ENCODE measurements around the gene ACTR1A.

DNA sequence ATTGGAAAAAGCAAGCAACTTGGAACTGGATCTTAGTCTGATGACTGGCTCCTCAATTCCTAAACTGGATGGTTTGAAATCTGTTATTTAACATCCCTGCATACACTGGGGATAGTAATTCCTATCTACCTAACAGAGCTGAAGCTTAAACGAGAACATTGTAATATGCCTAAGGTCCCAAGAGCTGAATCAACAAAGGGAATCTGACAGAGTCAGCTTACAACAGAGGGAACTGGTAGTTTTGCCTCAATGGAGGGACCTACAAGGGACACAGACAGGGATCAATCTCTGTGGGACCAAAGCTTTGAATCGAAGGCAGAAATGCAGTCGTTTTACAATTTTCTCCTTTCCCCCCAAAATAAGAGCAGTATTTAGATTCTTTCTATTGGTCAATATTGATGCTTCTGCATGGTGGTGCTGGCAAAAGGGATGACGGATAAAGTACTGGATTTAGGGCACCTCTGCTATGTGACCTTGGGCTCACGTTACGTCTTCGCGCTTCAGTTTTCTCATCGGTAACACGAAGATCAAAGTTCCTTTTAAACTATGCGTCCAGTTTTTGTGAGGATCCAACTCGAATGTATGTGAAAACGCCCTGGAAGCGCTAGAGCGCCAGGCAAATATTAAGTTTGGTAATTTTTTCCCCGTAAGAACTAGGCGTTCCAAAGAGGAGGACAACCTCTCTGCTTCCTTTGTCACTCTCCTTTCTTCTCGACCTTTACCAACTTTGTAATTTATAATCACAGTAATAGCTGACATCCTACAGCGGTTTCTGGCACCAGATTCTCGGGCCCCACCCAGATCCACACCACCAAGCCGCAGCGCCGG, 1.1 kb downstream of the ACTR1A start:
- TF ChIP-seq, protein P1, sequence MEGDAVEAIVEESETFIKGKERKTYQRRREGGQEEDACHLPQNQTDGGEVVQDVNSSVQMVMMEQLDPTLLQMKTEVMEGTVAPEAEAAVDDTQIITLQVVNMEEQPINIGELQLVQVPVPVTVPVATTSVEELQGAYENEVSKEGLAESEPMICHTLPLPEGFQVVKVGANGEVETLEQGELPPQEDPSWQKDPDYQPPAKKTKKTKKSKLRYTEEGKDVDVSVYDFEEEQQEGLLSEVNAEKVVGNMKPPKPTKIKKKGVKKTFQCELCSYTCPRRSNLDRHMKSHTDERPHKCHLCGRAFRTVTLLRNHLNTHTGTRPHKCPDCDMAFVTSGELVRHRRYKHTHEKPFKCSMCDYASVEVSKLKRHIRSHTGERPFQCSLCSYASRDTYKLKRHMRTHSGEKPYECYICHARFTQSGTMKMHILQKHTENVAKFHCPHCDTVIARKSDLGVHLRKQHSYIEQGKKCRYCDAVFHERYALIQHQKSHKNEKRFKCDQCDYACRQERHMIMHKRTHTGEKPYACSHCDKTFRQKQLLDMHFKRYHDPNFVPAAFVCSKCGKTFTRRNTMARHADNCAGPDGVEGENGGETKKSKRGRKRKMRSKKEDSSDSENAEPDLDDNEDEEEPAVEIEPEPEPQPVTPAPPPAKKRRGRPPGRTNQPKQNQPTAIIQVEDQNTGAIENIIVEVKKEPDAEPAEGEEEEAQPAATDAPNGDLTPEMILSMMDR (conservative IDR thresholded peaks at IDR 0.05; ENCODE audit: low read length) = no peak
- no peak for TF ChIP-seq EZH2phosphoT487 (IDR thresholded peaks at IDR 0.05; ENCODE audit: borderline replicate concordance, low read depth, low read length)
